HG03103 (cell line): Measurements from ENCODE around the gene ING5.
"Not testable (repeated sequence)": the region's sequence is repeated elsewhere in the genome, so short reads cannot be mapped to it uniquely, and the experiment has no call there.

Experiments
- ATAC-seq: cut with Tn5 transposase; IDR thresholded peaks from one replicate; pipeline ENCODE4 v1.9.1; 2021; ENCODE audit warnings: low read depth; ENCODE audit not compliant: unreplicated experiment

Gene ING5

GRCh38 chr2:241701399-241702154, at the start of gene ING5:
Gene ING5 (plus strand): TSS chr2:241702039. CDS start chr2:241702066, 27 bp downstream.
- ATAC-seq, result peak; percentile 51

GRCh38 chr2:241652142-241652541, 49.7 kb upstream of the ING5 start:
- ATAC-seq, result no peak

- no peak for ATAC-seq
Measured at GRCh38 chr2:241652722-241653121, 49.1 kb upstream of the ING5 start.

- no peak for ATAC-seq
Measured at GRCh38 chr2:241653210-241653750, 48.6 kb upstream of the ING5 start.

- no peak for ATAC-seq
Measured at GRCh38 chr2:241654551-241654950, 47.3 kb upstream of the ING5 start.

GRCh38 chr2:241655516-241656189, 46.2 kb upstream of the ING5 start:
- ATAC-seq, result no peak

- ATAC-seq, result no peak
Measured at GRCh38 chr2:241656190-241656741, 45.6 kb upstream of the ING5 start.

GRCh38 chr2:241657786-241658254, 44.0 kb upstream of the ING5 start:
- ATAC-seq, result no peak

- no peak for ATAC-seq
Measured at GRCh38 chr2:241658296-241658695, 43.5 kb upstream of the ING5 start.

- ATAC-seq, result no peak
Measured at GRCh38 chr2:241659150-241659739, 42.6 kb upstream of the ING5 start.

- ATAC-seq, result no peak
Measured at GRCh38 chr2:241660593-241661213, 41.1 kb upstream of the ING5 start.

GRCh38 chr2:241662731-241663130, 39.1 kb upstream of the ING5 start:
- ATAC-seq, result not testable (repeated sequence)

- ATAC-seq, result no peak
Measured at GRCh38 chr2:241665731-241666440, 36.0 kb upstream of the ING5 start.

GRCh38 chr2:241666627-241667400, 35.0 kb upstream of the ING5 start:
- no peak for ATAC-seq

- ATAC-seq, result no peak
Measured at GRCh38 chr2:241668354-241668753, 33.5 kb upstream of the ING5 start.

- ATAC-seq, result no peak
Measured at GRCh38 chr2:241668839-241669238, 33.0 kb upstream of the ING5 start.

GRCh38 chr2:241670333-241671110, 31.3 kb upstream of the ING5 start:
- ATAC-seq, result no peak

GRCh38 chr2:241671457-241672240, 30.2 kb upstream of the ING5 start:
- no peak for ATAC-seq
